RCC 7860 (cell line): ENCODE measurements around the gene HOXC9.

ENCODE experiments used
- DNase-seq: peaks from one replicate; pipeline ENCODE4 v3.0.0-alpha.2; 2015; ENCODE audit warnings: low spot score
- FAIRE-seq: peaks from 2 replicates; lab custom pipeline; 2012; peaks lifted over from hg19 to GRCh38; lab: Jason Lieb, UNC

Gene HOXC9

DNA sequence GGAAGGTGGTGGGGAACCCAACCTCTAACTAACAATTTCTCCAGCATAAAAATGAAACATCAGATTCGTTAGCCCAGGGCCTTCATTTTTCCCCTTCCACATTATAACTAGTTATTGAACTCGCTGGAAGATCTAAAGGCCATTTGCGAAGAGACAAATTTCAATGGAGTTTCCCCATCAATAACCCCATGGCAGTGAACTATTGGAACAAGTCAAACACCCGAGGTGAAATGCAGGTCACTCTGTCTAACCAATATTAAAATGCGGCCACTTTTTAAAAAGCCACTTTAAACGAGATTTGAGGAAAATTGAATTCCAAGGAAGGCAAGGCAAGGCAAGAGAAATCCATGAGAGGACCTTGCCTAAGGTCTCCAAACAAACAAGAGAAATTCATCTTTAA is 49.1 kb downstream of the HOXC9 start:
- FAIRE-seq (no peak), DNase-seq (no peak)

DNA sequence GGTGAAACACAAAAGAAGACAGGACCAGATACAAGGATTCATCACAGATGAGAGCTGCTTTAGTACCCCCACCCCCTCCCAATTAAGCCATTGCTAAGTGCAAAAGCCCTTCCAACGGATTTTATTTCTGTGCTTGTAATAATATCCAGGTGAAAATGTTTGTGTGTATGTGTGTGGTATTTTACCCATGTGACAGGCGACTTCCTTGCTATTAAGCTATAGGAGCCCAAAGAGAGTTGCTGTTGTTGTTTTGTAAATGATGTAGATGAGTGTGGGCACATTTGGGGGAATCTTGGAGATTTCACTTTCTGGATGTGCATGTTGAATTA is 50.5 kb downstream of the HOXC9 start:
- DNase-seq, result no peak
- no peak for FAIRE-seq

DNA sequence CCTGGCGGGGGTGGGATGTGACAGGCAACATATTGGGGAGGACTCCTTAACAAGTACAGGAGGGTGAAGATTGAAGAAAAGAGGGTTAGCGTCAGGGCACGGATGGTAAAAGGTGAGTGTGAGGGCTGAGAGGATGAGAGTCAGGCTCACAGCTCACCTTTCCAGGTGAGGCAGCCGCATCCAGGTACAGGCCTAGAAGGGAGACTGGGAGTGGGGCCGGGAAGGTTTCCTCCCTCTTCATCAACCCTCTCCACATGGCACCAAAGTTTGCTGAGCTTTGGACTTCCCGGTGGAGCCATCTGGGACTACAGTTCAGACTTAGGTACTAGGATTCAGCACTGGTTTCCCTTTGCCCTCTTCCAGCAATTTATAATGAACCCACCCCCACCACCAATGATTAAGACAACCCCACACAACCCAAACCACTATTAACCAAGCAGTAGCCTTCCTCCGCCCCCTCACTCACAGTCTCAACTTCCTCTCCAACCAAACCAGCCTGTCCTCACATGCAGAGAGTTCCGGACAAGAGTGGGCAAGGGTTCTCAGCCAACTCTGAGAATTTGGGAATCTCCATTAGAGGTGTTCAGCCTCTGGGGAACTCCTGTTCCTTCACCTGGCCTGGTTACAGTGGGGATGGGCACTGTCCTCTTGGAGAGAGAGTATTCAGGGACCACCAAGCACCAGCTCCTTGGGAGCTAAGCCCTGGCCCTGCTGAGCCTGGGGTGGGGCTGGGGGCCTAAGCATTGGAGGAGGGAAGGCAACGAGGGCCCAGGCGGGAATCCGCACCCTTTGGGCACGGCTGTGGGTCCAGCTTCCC is 51.3 kb downstream of the HOXC9 start:
- DNase-seq, result no peak
- no peak for FAIRE-seq

DNA sequence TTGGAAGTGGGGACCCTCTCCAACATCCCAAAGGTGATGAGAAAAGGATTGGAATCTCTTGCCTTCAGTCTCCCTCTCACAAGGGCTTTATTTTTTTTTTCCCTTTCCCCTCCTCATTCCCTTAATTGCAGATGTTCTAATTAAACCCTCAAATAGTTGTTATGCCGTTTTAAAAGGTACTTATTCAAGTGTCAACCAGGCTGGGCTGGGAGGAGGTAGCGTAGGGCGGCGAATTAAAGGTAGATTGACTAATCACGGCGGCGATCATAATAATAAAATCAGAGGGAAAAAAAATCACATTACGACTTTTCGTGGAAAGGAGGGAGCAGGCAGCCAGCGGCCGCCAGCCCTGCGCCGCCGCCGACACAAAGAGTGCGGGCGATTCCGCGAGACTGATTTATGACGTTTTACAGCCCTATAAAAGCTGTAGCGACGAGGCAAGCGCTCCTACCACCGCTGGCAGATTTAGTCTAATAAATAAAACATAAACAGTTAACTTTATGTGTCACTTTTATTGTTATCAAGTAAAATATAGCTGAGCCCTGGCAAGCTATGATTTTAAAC is 52.0 kb downstream of the HOXC9 start:
- DNase-seq (no peak), FAIRE-seq (no peak)

DNA sequence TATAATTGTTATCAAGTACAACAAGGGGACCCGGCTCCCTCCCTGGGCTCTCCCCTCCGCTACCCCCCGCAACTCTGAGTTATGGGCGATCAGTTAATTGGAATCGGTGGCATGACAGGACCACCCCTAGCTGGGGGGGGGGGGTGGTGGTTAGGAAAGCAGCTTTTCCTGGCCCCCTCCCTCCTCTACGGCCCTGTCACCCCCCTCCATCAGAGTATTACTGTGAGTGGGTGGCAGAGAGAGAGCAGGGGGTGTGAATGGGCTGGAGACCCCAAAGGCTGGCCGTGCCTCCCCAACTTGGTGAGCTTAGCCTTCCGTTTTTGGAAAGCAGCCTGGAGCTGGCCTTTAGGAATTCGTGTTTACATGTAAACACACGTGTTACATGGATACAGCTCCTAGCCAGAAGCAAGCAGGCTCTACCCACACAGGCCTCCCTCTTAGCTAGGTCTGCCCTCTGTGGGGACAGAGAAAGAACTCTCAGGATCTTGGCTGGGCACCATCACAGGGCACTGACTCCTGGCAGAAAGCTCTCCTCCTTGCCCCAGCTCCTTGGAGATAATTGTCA is 52.6 kb downstream of the HOXC9 start:
- FAIRE-seq (no peak), DNase-seq (no peak)
